K562 (cell line): Measurements from ENCODE around the gene ZKSCAN3. TPM values are rescaled to one million over a fixed set of nuclear protein-coding genes. Genes with fewer than 3 reads are reported as not detected.

Source experiments
- CBFB ChIP-seq: sonication (generic); formaldehyde crosslinking; IDR thresholded peaks from 2 replicates; pipeline ENCODE4 v1.4.0; 2020; ENCODE audit warnings: mild to moderate bottlenecking, missing genetic modification reagents
- FOS ChIP-seq: IDR thresholded peaks from 3 replicates; pipeline ENCODE4 v1.6.1; 2011; ENCODE audit not compliant: insufficient read length; ENCODE audit errors: extremely low read depth
- FOXA1 ChIP-seq: fragments of 450-650 bp; IDR thresholded peaks from 2 replicates; pipeline ENCODE4 v1.6.1; 2016; ENCODE audit warnings: mild to moderate bottlenecking, borderline replicate concordance
- HMG20A ChIP-seq: fragments of 450-650 bp; formaldehyde crosslinking; conservative IDR thresholded peaks from 2 replicates; pipeline ENCODE4 v1.4.0; 2020; ENCODE audit warnings: mild to moderate bottlenecking, mixed read lengths
- HOXB6 ChIP-seq: fragments of 250-450 bp; sonication (Bioruptor Pico); IDR thresholded peaks from 2 replicates; pipeline ENCODE4 v1.5.1; 2022; ENCODE audit warnings: mild to moderate bottlenecking, borderline replicate concordance
- MGA ChIP-seq: fragments of 450-650 bp; IDR thresholded peaks from 2 replicates; pipeline ENCODE4 v1.6.1; 2016; ENCODE audit warnings: mild to moderate bottlenecking, moderate library complexity
- MLX ChIP-seq, 2 experiments: fragments of 450-650 bp in 1 of 2; sonication (generic) in 1 of 2; formaldehyde crosslinking; conservative IDR thresholded peaks; 2 replicates each; pipeline versions ENCODE4 v1.4.0 to v1.8.1; 2020 to 2022; ENCODE audit warnings: mild to moderate bottlenecking in 1 of 2, missing genetic modification reagents in 1 of 2
- MTF1 ChIP-seq: fragments of 250-450 bp; sonication (Bioruptor Pico); IDR thresholded peaks from 2 replicates; pipeline ENCODE4 v1.9.0; 2021; ENCODE audit warnings: moderate library complexity, mild to moderate bottlenecking, inconsistent platforms, borderline replicate concordance
- NCOA6 ChIP-seq: fragments of 450-650 bp; IDR thresholded peaks from 2 replicates; pipeline ENCODE4 v1.6.1; 2017; ENCODE audit warnings: mild to moderate bottlenecking
- POLR3A ChIP-seq: IDR thresholded peaks from 2 replicates; pipeline ENCODE4 v1.6.1; 2011; ENCODE audit warnings: borderline replicate concordance, mild to moderate bottlenecking, moderate library complexity; ENCODE audit not compliant: insufficient read length, insufficient read depth; ENCODE audit errors: extremely low read depth
- RFX5 ChIP-seq: IDR thresholded peaks from 2 replicates; pipeline ENCODE4 v1.6.1; 2011; ENCODE audit warnings: low read depth, mild to moderate bottlenecking, improper control_type of control experiment, low read length
- SMAD4 ChIP-seq: fragments of 250-450 bp; sonication (Bioruptor Pico); conservative IDR thresholded peaks from 2 replicates; pipeline ENCODE4 v1.8.0; 2021; ENCODE audit warnings: inconsistent platforms, mild to moderate bottlenecking, moderate library complexity
- STAG1 ChIP-seq: sonication (generic); formaldehyde crosslinking; IDR thresholded peaks from 2 replicates; pipeline ENCODE4 v1.5.0; 2020; ENCODE audit warnings: missing genetic modification reagents, borderline replicate concordance
- ZC3H11A ChIP-seq: IDR thresholded peaks from 2 replicates; pipeline ENCODE4 v1.6.1; 2012; ENCODE audit warnings: low read depth, low read length, improper control_type of control experiment
- ZFPM2 ChIP-seq: fragments of 250-450 bp; sonication (Bioruptor Pico); IDR thresholded peaks from 2 replicates; pipeline ENCODE4 v1.5.1; 2022; ENCODE audit warnings: mild to moderate bottlenecking
- ZNF436 ChIP-seq: fragments of 250-450, 450-650 bp; sonication (Bioruptor Pico); formaldehyde crosslinking; IDR thresholded peaks from 2 replicates; pipeline ENCODE4 v1.7.0; 2020; ENCODE audit warnings: mild to moderate bottlenecking
- polyA plus RNA-seq, 8 experiments: library from polyadenylated mRNA; depleted of rRNA in 4 of 8; stranded (reverse) in 5 of 8; unstranded in 3 of 8; fragments of >200 nt; fragmentation: Nextera tagmentation in 2 of 8; fragmentation: Illumina TruSeq in 1 of 8; extraction: Ambion mirVana in 2 of 8; extraction: Trizol in 1 of 8; gene quantifications; 2 replicates each; pipeline versions ENCODE4 v1.2.1 to v1.2.3, GENCODE V29; 2011 to 2014; ENCODE audit warnings: inconsistent platforms in 1 of 8, missing spikeins in 1 of 8
- total RNA-seq, 7 experiments: library from RNA; depleted of rRNA in 6 of 7; stranded (reverse); fragments of >200 nt in 6 of 7; fragmentation: Illumina TruSeq in 2 of 7; extraction: Trizol in 2 of 7; gene quantifications; 2 replicates each; pipeline versions ENCODE4 v1.2.1 to v1.2.3, GENCODE V29; 2011 to 2021; ENCODE audit warnings: low replicate concordance in 1 of 7

The ZKSCAN3 gene
- total and polyA plus RNA-seq, 9 of the 15 experiments (the other 6 are each of a cell fraction or from before 2014, with no cell fraction given), result 3.0 to 12.4 (median 10.2) TPM

DNA sequence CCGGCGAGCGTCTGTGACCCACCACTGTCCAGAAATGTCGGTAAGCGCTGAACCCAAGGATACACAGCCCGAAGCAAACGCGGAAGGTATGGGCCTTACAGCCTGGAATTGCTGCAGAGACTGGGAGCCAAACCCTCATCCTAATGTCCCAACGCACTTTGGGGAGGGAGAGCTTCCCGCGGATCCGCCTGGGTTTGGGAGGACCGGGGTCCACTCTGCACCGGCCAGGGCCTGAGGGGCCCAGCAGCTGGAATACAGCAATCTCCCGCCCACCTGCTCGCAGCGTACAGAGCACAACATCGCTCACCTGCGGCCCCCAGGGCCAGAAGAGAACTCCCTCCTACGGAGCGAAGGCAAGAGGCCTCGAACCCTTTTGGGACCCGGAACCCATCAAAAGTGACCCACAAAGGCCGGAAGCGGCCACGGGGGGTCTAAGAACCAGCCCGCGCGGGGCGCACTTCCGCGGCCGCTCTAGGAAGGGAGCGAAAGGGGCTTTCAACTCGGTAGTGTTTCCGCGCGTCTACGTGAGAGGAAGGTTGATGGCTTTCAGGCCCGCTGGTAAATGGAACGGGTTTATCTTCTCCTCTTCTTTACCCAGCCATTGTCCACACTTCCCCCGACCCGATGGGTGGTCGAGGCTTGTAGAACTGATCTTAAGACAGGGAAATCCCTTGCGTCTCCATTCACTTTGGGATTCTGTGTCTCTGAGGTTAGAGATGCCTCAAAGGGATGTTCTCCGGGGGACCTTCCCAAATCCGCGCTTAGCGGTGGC is 49.8 kb downstream of the ZKSCAN3 start, which contains the start of gene ZSCAN12 (continued):
- TF ChIP-seq MLX (CRISPR knock-in tag; conservative IDR thresholded peaks at IDR 0.05), result peak in 1 of 2 experiments; percentile 12; a peak in 1 of 4 replicates
- TF ChIP-seq FOS, result no peak
- no peak for TF ChIP-seq STAG1 (CRISPR knock-in tag)
- TF ChIP-seq NCOA6, result no peak; the same call in 1 of the 2 replicates
- TF ChIP-seq SMAD4, result peak; percentile 90
- TF ChIP-seq RFX5, result 0 out of 2 replicates have a peak, but pooled peaks have one; percentile 39
- TF ChIP-seq ZNF436 (CRISPR knock-in tag), result 0 out of 2 replicates have a peak, but pooled peaks have one; percentile 28
- no peak for TF ChIP-seq MTF1 (CRISPR knock-in tag)
- peak; percentile 83; the same call in 1 of the 2 replicates for TF ChIP-seq ZC3H11A
- peak; percentile 77 for TF ChIP-seq MGA
- no peak for TF ChIP-seq POLR3A
- TF ChIP-seq FOXA1, result no peak
- TF ChIP-seq ZFPM2 (CRISPR knock-in tag), result no peak
- TF ChIP-seq HMG20A (CRISPR knock-in tag), result no peak
- peak; percentile 15 for TF ChIP-seq CBFB (CRISPR knock-in tag)
- TF ChIP-seq HOXB6 (CRISPR knock-in tag), result 0 out of 2 replicates have a peak, but pooled peaks have one; percentile 14
